ENCODE results near the gene TTC7B. TPM values are rescaled to one million over a fixed set of nuclear protein-coding genes. Genes with fewer than 3 reads are reported as not detected.

Gene TTC7B
- total and polyA plus RNA-seq, 10 of the 15 experiments (the other 5 are each of a cell fraction or from before 2014, with no cell fraction given) = under 0.01 to 1.1 (median 0.26) TPM; not detected in 2

- TF ChIP-seq, protein P1, sequence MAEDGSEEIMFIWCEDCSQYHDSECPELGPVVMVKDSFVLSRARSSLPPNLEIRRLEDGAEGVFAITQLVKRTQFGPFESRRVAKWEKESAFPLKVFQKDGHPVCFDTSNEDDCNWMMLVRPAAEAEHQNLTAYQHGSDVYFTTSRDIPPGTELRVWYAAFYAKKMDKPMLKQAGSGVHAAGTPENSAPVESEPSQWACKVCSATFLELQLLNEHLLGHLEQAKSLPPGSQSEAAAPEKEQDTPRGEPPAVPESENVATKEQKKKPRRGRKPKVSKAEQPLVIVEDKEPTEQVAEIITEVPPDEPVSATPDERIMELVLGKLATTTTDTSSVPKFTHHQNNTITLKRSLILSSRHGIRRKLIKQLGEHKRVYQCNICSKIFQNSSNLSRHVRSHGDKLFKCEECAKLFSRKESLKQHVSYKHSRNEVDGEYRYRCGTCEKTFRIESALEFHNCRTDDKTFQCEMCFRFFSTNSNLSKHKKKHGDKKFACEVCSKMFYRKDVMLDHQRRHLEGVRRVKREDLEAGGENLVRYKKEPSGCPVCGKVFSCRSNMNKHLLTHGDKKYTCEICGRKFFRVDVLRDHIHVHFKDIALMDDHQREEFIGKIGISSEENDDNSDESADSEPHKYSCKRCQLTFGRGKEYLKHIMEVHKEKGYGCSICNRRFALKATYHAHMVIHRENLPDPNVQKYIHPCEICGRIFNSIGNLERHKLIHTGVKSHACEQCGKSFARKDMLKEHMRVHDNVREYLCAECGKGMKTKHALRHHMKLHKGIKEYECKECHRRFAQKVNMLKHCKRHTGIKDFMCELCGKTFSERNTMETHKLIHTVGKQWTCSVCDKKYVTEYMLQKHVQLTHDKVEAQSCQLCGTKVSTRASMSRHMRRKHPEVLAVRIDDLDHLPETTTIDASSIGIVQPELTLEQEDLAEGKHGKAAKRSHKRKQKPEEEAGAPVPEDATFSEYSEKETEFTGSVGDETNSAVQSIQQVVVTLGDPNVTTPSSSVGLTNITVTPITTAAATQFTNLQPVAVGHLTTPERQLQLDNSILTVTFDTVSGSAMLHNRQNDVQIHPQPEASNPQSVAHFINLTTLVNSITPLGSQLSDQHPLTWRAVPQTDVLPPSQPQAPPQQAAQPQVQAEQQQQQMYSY (CRISPR knock-in tag; IDR thresholded peaks at IDR 0.05) = no peak
- TF ChIP-seq NFXL1 (IDR thresholded peaks at IDR 0.05; ENCODE audit: borderline replicate concordance) = no peak
- TF ChIP-seq SREBF2 (IDR thresholded peaks at IDR 0.05; ENCODE audit: low read length) = no peak
- no peak for TF ChIP-seq KDM1A (IDR thresholded peaks at IDR 0.05; ENCODE audit: borderline replicate concordance)
- TF ChIP-seq PAX5 (IDR thresholded peaks at IDR 0.05; ENCODE audit: borderline replicate concordance, low read depth, low read length) = no peak
- no peak for TF ChIP-seq SP1 (IDR thresholded peaks at IDR 0.05; ENCODE audit: low read depth, low read length)
- TF ChIP-seq EP300 (IDR thresholded peaks at IDR 0.05; ENCODE audit: borderline replicate concordance in 1 of 2, control insufficient read depth in 1 of 2, low read depth in 2 of 2, low read length in 2 of 2) = no peak
- TF ChIP-seq DPF2 (IDR thresholded peaks at IDR 0.05) = no peak
- TF ChIP-seq ETV6 (conservative IDR thresholded peaks at IDR 0.05 in 1 of 2, IDR thresholded peaks at IDR 0.05 in 1 of 2; ENCODE audit: borderline replicate concordance in 1 of 2, low read depth in 1 of 2) = no peak
- no peak for TF ChIP-seq SMC3 (IDR thresholded peaks at IDR 0.05; ENCODE audit: borderline replicate concordance, low read length)
Measured at GRCh38 chr14:90601563-90601962, 214.7 kb downstream of the TTC7B start (continued).

- Histone ChIP-seq H4K20me1 (ENCODE audit: control insufficient read depth, insufficient read depth) (no peaks in the 10 kb centered on the region), H3K4me2 (ENCODE audit: control insufficient read depth, insufficient read depth) (no peak overlapping the region), H2AFZ (ENCODE audit: control insufficient read depth, low read depth, low read length) (no peak overlapping the region), H3K36me3 (ENCODE audit: control insufficient read depth in 2 of 2, insufficient read depth in 2 of 2, low read length in 1 of 2) (no peaks in the 10 kb centered on the region), H3K27ac (ENCODE audit: control insufficient read depth, insufficient read depth) (no peak overlapping the region), H3K9ac (ENCODE audit: control insufficient read depth, insufficient read depth, low read length) (no peak overlapping the region), H3K79me2 (ENCODE audit: control insufficient read depth, insufficient read depth, low read length) (no peaks in the 10 kb centered on the region), H3K27me3 (replicated peaks in 1 of 2; ENCODE audit: control insufficient read depth in 2 of 2, insufficient read depth in 2 of 2, low read length in 1 of 2) (peaks cover 0 to 5% of the 10 kb centered on the region in 2 experiments; a peak in 3 of 4 replicates), H3K4me1 (ENCODE audit: control insufficient read depth, insufficient read depth, low read length) (no peaks in the 10 kb centered on the region), H3K9me3 (replicated peaks; ENCODE audit: control insufficient read depth, insufficient read depth, low read length) (no peaks in the 10 kb centered on the region), H3K4me3 (no peak overlapping the region)
- ATAC-seq (no peak), FAIRE-seq (no peak), DNase-seq (ENCODE audit: low read depth, low spot score) (no peak)
- RAD21 ChIA-PET (ENCODE audit: unreplicated experiment) = no interaction called here
- POLR2A ChIA-PET = no interaction called here
- CTCF ChIA-PET = no interaction called here
- intact Hi-C loops (cut with micrococcal nuclease; ENCODE audit: unreplicated experiment) (loop anchor here (10.0 kb wide), 1 partner anchor 176 kb away; no protein-coding TSS in a partner anchor), in situ Hi-C loops (cut with MboI) (no loop called here)
- no TSS peak for BruUV-seq (replicated peaks)
- WGBS (ENCODE audit: insufficient coverage, insufficient replicate concordance, low lambda C conversion rate, missing lambda C conversion rate) = 47% methylated on average over 12 of the region's 12 CpGs
- SMC1A ChIA-PET (ENCODE audit: uncharacterized antibody, unreplicated experiment) = no interaction called here
- TF ChIP-seq PBX3 (IDR thresholded peaks at IDR 0.05; ENCODE audit: insufficient replicate concordance, low read depth, low read length) = no peak
- no peak for TF ChIP-seq RAD21 (IDR thresholded peaks at IDR 0.05; ENCODE audit: insufficient read depth, low read depth, low read length)
- TF ChIP-seq ZNF687 (IDR thresholded peaks at IDR 0.05) = no peak
- no peak for TF ChIP-seq WRNIP1 (IDR thresholded peaks at IDR 0.05; ENCODE audit: borderline replicate concordance, low read depth, low read length)
- no peak for TF ChIP-seq TCF7 (IDR thresholded peaks at IDR 0.05; ENCODE audit: borderline replicate concordance)
Measured at GRCh38 chr14:90600619-90601018, 215.6 kb downstream of the TTC7B start.
